GM10248 (cell line): Measurements from ENCODE around the gene SEC16A.

ENCODE experiments used
- CTCF ChIA-PET: fragments of 300-600 bp; sonication (Branson Sonifier 250); formaldehyde crosslinking; extraction: SDS; loops from one replicate; lab custom pipeline; 2021; ENCODE audit warnings: antibody characterized with exemption; lab: Yijun Ruan, JAX
- POLR2A ChIA-PET: fragments of 350-650 bp; sonication (Branson Sonifier 250); formaldehyde crosslinking; extraction: SDS; loops from one replicate; lab custom pipeline; 2020; ENCODE audit warnings: antibody characterized with exemption; lab: Yijun Ruan, JAX
- DNase-seq: peaks from one replicate; pipeline ENCODE4 v3.0.0; 2012; ENCODE audit errors: extremely low spot score
- TF ChIP-seq, protein P1 (sequence below): IDR thresholded peaks from 2 replicates; pipeline ENCODE4 v1.5.1; 2012; ENCODE audit warnings: mild to moderate bottlenecking, low read depth; ENCODE audit errors: extremely low read depth, missing control alignments, control extremely low read depth

The SEC16A gene

GRCh38 chr9:136519263-136520052, 36.6 kb upstream of the SEC16A start:
- POLR2A ChIA-PET, result no interaction called here
- DNase-seq, result no peak
- CTCF ChIA-PET, result interaction anchor here (1.2 kb wide), 1 partner anchor 30 kb away, joined by 3 read pairs; no protein-coding TSS in a partner anchor
- TF ChIP-seq, protein P1, sequence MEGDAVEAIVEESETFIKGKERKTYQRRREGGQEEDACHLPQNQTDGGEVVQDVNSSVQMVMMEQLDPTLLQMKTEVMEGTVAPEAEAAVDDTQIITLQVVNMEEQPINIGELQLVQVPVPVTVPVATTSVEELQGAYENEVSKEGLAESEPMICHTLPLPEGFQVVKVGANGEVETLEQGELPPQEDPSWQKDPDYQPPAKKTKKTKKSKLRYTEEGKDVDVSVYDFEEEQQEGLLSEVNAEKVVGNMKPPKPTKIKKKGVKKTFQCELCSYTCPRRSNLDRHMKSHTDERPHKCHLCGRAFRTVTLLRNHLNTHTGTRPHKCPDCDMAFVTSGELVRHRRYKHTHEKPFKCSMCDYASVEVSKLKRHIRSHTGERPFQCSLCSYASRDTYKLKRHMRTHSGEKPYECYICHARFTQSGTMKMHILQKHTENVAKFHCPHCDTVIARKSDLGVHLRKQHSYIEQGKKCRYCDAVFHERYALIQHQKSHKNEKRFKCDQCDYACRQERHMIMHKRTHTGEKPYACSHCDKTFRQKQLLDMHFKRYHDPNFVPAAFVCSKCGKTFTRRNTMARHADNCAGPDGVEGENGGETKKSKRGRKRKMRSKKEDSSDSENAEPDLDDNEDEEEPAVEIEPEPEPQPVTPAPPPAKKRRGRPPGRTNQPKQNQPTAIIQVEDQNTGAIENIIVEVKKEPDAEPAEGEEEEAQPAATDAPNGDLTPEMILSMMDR, result no peak

DNA sequence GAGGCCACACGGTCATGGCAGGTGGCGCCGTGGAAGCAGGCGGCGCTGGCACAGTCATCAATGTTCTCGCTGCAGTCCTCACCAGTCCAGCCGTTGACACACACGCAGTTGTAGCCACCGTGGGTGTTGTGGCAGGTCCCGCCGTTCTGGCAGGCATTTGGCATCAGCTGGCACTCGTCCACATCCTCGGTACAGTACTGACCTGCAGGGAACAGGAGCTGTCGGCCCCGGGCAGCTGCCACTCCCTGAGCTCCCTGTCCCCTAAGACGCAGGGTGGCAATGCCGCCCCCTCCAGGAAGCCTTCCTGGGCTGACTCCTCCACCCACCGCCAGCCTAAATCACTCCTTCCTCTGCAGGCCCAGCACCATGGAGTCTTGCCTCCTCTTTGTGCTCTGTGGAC, 35.8 kb upstream of the SEC16A start:
- DNase-seq, result no peak
- TF ChIP-seq, protein P1, result no peak
- POLR2A ChIA-PET, result no interaction called here
- CTCF ChIA-PET, result interaction anchor here (0.9 kb wide), 1 partner anchor 14 kb away, joined by 3 read pairs; no protein-coding TSS in a partner anchor

- TF ChIP-seq, protein P1, result no peak
- POLR2A ChIA-PET, result no interaction called here
Observed at GRCh38 chr9:136517950-136518349, 35.1 kb upstream of the SEC16A start.

GRCh38 chr9:136517012-136517743, 34.3 kb upstream of the SEC16A start:
- POLR2A ChIA-PET, result no interaction called here
- TF ChIP-seq, protein P1, result no peak
- CTCF ChIA-PET, result no interaction called here

More at GRCh38 chr9:136517950-136518349, 35.1 kb upstream of the SEC16A start:
- no peak for DNase-seq
- CTCF ChIA-PET, result interaction anchor here (0.9 kb wide), 1 partner anchor 15 kb away, joined by 3 read pairs; no protein-coding TSS in a partner anchor

DNA sequence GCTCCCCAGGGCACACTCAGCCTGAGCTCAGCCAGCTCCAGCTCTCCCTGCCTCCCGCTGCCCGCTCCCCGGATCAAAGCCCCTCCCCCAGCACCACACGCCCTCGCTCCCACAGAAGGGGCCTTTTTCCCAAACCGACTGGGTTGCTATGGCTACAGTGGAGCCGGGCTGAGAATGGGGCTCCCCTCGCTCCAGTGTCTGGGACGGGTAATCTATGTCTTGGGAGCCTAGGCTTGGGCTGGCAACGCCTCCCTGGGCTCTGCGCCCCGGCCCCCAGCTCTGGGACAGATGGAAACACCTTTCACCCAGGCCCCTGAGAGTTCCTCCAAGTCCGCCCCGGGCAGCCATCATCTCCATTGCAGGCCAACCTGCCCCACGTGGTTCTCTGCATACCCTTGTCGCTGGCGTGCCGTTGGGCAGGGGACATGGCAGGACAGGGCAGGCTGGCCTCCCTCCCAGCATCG, 33.4 kb upstream of the SEC16A start:
- CTCF ChIA-PET, result no interaction called here

More at GRCh38 chr9:136517012-136517743, 34.3 kb upstream of the SEC16A start:
- no peak for DNase-seq

DNA sequence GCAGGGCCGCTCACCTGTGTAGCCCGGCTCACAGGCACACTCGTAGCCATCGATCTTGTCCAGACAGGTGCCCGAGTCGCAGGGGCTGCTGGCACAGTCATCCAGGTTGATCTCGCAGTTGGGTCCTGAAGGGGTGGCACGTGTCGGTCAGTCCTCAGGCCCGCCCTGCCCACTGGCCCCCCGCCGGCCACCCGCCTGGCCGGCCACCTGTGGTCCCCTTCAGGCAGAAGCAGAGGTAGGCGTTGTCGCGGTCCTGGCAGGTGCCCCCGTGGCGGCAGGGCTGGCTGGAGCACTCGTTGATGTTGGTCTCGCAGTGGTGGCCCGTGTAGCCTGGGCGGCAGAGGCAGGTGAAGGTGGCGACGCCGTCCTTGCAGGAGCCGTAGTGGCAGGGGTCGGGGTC, 32.4 kb upstream of the SEC16A start:
- POLR2A ChIA-PET, result no interaction called here
- no peak for DNase-seq
- CTCF ChIA-PET, result no interaction called here
- TF ChIP-seq, protein P1, result no peak

More for the DNA sequence above, 33.4 kb upstream of the SEC16A start:
- POLR2A ChIA-PET, result no interaction called here
- TF ChIP-seq, protein P1, result no peak
- no peak for DNase-seq
